ENCODE results near the gene COX20.

DNA sequence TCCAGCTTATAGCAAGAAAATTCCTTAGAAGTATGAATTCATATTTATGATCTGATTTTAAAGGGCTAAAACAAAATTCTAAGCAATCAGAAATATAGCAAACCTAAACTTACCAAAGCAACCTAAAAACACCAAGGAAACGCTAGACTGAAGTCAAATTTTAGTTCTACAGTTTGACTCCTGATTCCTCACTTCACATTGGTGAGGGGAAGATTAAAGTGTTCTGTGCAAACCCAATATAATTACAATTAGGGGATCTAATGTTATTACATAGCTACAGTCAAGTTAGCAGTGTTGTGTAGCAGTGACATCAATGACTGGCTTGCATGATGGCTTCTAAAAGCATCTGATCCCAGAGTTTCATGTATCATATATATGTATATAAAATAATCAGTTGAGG is 17.2 kb downstream of the COX20 start:
- TF ChIP-seq, protein P1, sequence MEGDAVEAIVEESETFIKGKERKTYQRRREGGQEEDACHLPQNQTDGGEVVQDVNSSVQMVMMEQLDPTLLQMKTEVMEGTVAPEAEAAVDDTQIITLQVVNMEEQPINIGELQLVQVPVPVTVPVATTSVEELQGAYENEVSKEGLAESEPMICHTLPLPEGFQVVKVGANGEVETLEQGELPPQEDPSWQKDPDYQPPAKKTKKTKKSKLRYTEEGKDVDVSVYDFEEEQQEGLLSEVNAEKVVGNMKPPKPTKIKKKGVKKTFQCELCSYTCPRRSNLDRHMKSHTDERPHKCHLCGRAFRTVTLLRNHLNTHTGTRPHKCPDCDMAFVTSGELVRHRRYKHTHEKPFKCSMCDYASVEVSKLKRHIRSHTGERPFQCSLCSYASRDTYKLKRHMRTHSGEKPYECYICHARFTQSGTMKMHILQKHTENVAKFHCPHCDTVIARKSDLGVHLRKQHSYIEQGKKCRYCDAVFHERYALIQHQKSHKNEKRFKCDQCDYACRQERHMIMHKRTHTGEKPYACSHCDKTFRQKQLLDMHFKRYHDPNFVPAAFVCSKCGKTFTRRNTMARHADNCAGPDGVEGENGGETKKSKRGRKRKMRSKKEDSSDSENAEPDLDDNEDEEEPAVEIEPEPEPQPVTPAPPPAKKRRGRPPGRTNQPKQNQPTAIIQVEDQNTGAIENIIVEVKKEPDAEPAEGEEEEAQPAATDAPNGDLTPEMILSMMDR (conservative IDR thresholded peaks at IDR 0.05; ENCODE audit: low read depth, low read length): no peak
- TF ChIP-seq POLR2A (IDR thresholded peaks at IDR 0.05; ENCODE audit: low read depth, low read length): no peak; the same call in 1 of the 2 replicates

Measured in IMR-90 (cell line).